Epithelial cell of esophagus (primary cell): Measurements from ENCODE around the gene OR8K5.

ENCODE experiments used
- DNase-seq: peaks from one replicate; pipeline ENCODE4 v3.0.0; 2010; ENCODE audit warnings: low read depth
- H3K4me3 ChIP-seq: 2 replicates; pipeline ENCODE4 v1.5.1; 2011; ENCODE audit warnings: mild to moderate bottlenecking, low read length, control low read depth
- CTCF ChIP-seq: IDR thresholded peaks from 2 replicates; pipeline ENCODE4 v1.5.1; 2011; ENCODE audit warnings: low read depth, mild to moderate bottlenecking, low read length, control low read depth, inconsistent platforms; ENCODE audit not compliant: insufficient read depth; ENCODE audit errors: missing control alignments

OR8K5 gene

GRCh38 chr11:56160217-56160616 lies at the start of gene OR8K5:
Gene OR8K5, minus strand, starts transcription at chr11:56160317. Its CDS starts 0 bp downstream, at chr11:56160317.
- H3K4me3 ChIP-seq, result no peak within 1 kb of the TSS
- no peak for TF ChIP-seq CTCF
- no peak for DNase-seq

- DNase-seq, result no peak
- TF ChIP-seq CTCF, result no peak
- H3K4me3 ChIP-seq, result no peak overlapping the region
These were observed 47.7 kb upstream of the OR8K5 start for GRCh38 chr11:56207790-56208189.

- no peak for TF ChIP-seq CTCF
- no peak overlapping the region for H3K4me3 ChIP-seq
These were observed 37.2 kb upstream of the OR8K5 start for GRCh38 chr11:56197367-56197766.

GRCh38 chr11:56196705-56197104 lies 36.6 kb upstream of the OR8K5 start:
- no peak for TF ChIP-seq CTCF
- DNase-seq, result no peak
- no peak overlapping the region for H3K4me3 ChIP-seq

More at GRCh38 chr11:56197367-56197766, 37.2 kb upstream of the OR8K5 start:
- DNase-seq, result no peak

- DNase-seq, result no peak
- no peak for TF ChIP-seq CTCF
These were observed 28.5 kb upstream of the OR8K5 start for GRCh38 chr11:56188602-56189001.

GRCh38 chr11:56183459-56183858 lies 23.3 kb upstream of the OR8K5 start:
- no peak for TF ChIP-seq CTCF

More at GRCh38 chr11:56188602-56189001, 28.5 kb upstream of the OR8K5 start:
- H3K4me3 ChIP-seq, result no peak overlapping the region

GRCh38 chr11:56176318-56176717 lies 16.2 kb upstream of the OR8K5 start, which contains the start of gene OR5J2:
Gene OR5J2, plus strand, starts transcription at chr11:56176618. Its CDS starts 0 bp downstream, at chr11:56176618.
- H3K4me3 ChIP-seq, result no peak within 1 kb of the TSS
- DNase-seq, result no peak
- no peak for TF ChIP-seq CTCF

More at GRCh38 chr11:56183459-56183858, 23.3 kb upstream of the OR8K5 start:
- no peak for DNase-seq
- H3K4me3 ChIP-seq, result no peak overlapping the region
